Neutrophil (primary cell): ENCODE data around the gene STAM2.

Experiments
- H3K27ac ChIP-seq: fragments of 200-600 bp; sonication (generic); 2 replicates; pipeline ENCODE4 v1.5.1; 2016; ENCODE audit warnings: mild to moderate bottlenecking, moderate library complexity
- H3K27me3 ChIP-seq: fragments of 200-600 bp; sonication (generic); 2 replicates; pipeline ENCODE4 v1.6.0; 2016; ENCODE audit warnings: mild to moderate bottlenecking
- H3K36me3 ChIP-seq: fragments of 200-600 bp; sonication (generic); 2 replicates; pipeline ENCODE4 v1.5.1; 2017
- H3K4me1 ChIP-seq, 2 experiments: fragments of 200-600 bp in 1 of 2; sonication (generic) in 1 of 2; 1 replicate in 1 of 2; 2 replicates in 1 of 2; pipeline versions ENCODE4 v1.5.1 to v1.6.1; 2013 to 2016; ENCODE audit warnings: low read depth in 1 of 2, low read length in 1 of 2, mild to moderate bottlenecking in 1 of 2, moderate library complexity in 1 of 2; ENCODE audit not compliant: control insufficient read depth in 1 of 2, insufficient read depth in 1 of 2
- H3K4me3 ChIP-seq, 2 experiments: fragments of 200-600 bp in 1 of 2; sonication (generic) in 1 of 2; 1 replicate in 1 of 2; 2 replicates in 1 of 2; pipeline ENCODE4 v1.5.1; 2013 to 2016; ENCODE audit warnings: low read depth in 1 of 2, low read length in 1 of 2, mild to moderate bottlenecking in 1 of 2, moderate library complexity in 1 of 2
- H3K9me3 ChIP-seq: fragments of 200-600 bp; sonication (generic); 2 replicates; pipeline ENCODE4 v1.5.1; 2016
- TF ChIP-seq, protein P1 (sequence below): fragments of 200-600 bp; sonication (generic); IDR thresholded peaks from 2 replicates; pipeline ENCODE4 v1.5.1; 2016; ENCODE audit warnings: antibody characterized with exemption

Gene STAM2

DNA sequence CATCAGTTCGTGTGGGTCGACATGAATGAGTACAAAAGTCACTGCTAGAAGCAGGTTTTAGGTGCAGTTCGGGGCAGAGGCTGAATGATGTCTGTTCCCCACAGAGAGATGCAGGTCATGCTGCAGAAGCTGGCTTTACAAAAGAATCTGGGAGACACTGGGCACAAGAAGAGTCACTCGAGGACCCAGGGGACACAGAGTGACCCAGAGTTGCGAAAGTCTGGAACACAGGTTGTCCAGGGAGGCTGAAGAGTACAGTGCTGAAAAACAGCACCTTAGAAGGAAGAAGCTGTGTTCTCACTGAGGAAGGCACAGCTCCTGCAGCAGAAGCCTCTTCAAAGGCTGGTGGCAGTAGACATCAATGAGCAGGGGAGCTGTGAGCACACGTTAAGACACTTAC is 91.5 kb downstream of the STAM2 start:
- Histone ChIP-seq H3K9me3 (no peaks in the 10 kb centered on the region), H3K27me3 (no peaks in the 10 kb centered on the region), H3K36me3 (no peaks in the 10 kb centered on the region), H3K27ac (no peak overlapping the region), H3K4me1 (peaks cover 13% of the 10 kb centered on the region in 2 experiments), H3K4me3 (no peak overlapping the region)
- TF ChIP-seq, protein P1, sequence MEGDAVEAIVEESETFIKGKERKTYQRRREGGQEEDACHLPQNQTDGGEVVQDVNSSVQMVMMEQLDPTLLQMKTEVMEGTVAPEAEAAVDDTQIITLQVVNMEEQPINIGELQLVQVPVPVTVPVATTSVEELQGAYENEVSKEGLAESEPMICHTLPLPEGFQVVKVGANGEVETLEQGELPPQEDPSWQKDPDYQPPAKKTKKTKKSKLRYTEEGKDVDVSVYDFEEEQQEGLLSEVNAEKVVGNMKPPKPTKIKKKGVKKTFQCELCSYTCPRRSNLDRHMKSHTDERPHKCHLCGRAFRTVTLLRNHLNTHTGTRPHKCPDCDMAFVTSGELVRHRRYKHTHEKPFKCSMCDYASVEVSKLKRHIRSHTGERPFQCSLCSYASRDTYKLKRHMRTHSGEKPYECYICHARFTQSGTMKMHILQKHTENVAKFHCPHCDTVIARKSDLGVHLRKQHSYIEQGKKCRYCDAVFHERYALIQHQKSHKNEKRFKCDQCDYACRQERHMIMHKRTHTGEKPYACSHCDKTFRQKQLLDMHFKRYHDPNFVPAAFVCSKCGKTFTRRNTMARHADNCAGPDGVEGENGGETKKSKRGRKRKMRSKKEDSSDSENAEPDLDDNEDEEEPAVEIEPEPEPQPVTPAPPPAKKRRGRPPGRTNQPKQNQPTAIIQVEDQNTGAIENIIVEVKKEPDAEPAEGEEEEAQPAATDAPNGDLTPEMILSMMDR, result no peak

DNA sequence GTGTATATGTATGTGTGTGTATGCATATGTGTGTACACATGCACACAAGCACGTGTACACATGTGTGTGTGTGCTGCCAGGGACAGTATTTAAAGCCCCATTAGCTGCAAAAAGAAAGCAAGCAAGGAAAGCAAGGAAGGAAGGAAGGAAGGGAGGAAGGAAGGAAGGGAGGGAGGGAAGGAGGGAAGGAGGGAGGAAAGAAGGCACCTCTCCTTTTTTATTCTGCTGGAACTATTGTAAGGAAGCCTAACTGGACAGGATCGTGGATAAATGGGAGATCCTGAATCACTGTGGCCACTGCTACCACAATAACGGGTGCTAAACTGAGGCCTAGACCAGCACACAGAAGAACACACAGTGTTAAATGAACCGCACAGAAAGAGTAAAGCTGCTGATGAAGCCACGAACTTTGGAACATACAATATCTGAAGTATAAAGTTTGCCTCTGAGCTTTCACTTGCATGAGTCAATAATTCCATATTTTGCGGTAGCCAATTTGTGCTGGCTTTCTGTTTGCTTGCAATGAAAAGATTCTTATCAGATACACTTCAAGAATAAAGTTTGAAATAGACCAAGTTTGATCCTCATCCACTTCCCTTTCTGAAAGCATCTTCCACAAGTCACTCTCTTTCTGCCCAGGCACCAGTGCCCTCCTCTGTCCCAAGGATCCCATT is 92.2 kb downstream of the STAM2 start:
- H3K9me3 ChIP-seq, result no peaks in the 10 kb centered on the region
- no peaks in the 10 kb centered on the region for H3K27me3 ChIP-seq
- H3K4me1 ChIP-seq, result peaks cover 6% of the 10 kb centered on the region in 2 experiments
- TF ChIP-seq, protein P1, result no peak
- H3K4me3 ChIP-seq, result no peak overlapping the region
- H3K36me3 ChIP-seq, result no peaks in the 10 kb centered on the region
- no peak overlapping the region for H3K27ac ChIP-seq

DNA sequence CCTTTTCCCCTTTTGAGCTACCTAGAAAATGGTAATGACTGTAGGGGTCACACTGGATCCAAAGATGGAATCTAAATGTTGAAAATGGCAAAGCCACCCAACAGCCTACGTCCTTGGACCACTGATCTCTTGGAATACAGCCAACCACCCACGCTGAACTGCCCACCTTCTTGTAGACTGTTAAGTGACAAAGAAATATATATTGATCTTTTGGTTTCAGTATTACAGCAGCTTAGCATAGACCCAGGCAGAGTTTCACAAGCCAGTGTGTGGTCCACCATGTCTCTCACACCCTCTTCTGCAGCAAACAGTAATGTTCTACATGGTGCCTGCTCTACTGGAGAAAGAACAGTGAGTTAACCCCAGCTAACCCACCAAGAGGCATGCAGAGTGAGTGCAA is 96.9 kb downstream of the STAM2 start:
- Histone ChIP-seq H3K9me3 (no peaks in the 10 kb centered on the region), H3K27ac (no peak overlapping the region), H3K4me3 (no peak overlapping the region), H3K4me1 (no peaks in the 10 kb centered on the region), H3K27me3 (no peaks in the 10 kb centered on the region), H3K36me3 (no peaks in the 10 kb centered on the region)
- TF ChIP-seq, protein P1, result no peak

DNA sequence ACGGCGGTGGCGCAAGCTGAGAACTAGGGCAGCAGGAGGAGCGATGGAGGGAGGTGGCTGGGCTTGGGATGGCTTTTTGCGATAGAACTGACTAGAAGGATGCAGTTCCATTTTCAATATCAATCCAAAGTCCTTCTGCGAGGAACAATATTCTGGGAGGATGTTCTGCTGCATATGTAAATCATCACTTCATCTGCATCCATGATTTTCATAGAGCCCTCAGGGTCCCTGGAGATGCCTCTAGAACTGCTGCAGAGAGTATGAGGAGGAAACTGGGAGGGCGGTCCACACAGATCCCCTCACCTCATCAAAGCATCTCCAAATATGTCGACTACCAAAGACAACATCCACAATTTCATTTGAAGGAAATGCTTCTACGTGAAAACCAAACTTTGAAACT is 97.5 kb downstream of the STAM2 start:
- no peaks in the 10 kb centered on the region for H3K36me3 ChIP-seq
- TF ChIP-seq, protein P1, result no peak
- no peaks in the 10 kb centered on the region for H3K27me3 ChIP-seq
- H3K4me3 ChIP-seq, result no peak overlapping the region
- H3K4me1 ChIP-seq, result no peaks in the 10 kb centered on the region
- H3K27ac ChIP-seq, result no peak overlapping the region
- no peaks in the 10 kb centered on the region for H3K9me3 ChIP-seq

DNA sequence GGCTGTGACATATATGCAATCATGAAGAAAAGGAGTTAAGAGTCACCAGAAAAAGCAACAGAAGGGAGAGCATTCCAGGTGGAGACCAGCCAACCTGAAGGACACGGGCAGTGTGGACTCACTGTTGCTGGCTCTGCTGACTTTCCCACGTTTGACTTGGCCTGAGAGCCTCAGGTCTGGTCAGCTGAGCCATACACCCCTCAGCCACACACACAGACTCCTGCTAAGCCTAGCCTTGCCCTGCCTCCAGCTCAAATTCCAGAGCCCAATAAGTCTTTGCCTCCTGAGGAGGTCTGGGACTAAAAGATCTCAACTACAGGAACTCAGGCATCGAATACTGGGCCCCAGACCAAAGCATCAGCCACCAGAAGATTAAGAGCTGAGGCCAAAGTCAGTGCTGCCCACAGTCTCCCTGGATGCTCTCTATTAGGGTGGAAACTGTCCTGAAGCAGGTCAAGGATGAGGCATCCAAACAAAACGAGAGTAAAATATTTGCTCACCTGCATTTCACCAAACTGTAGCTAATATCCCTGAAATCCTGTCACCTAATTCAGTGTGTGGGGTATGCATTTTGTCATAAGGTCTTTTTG is 100.0 kb downstream of the STAM2 start:
- TF ChIP-seq, protein P1, result no peak
- H3K4me1 ChIP-seq, result peaks cover 0 to 7% of the 10 kb centered on the region in 2 experiments
- H3K27ac ChIP-seq, result no peak overlapping the region
- no peaks in the 10 kb centered on the region for H3K27me3 ChIP-seq
- H3K9me3 ChIP-seq, result no peaks in the 10 kb centered on the region
- H3K4me3 ChIP-seq, result no peak overlapping the region
- H3K36me3 ChIP-seq, result no peaks in the 10 kb centered on the region
